SK-N-SH (cell line): ENCODE results near the gene DOCK4. TPM values are rescaled to one million over a fixed set of nuclear protein-coding genes. Genes with fewer than 3 reads are reported as not detected.

Experiments
- CTCF ChIA-PET: fragments of 300-600, 350-600 bp; formaldehyde crosslinking; extraction: SDS; loops from one replicate; lab custom pipeline; 2021; lab: Yijun Ruan, JAX
- POLR2A ChIA-PET: fragments of 350-600 bp; sonication (Branson Sonifier 250); formaldehyde crosslinking; extraction: SDS; loops from one replicate; lab custom pipeline; 2020; ENCODE audit warnings: antibody characterized with exemption, inconsistent platforms; lab: Yijun Ruan, JAX
- DNase-seq: peaks from one replicate; pipeline ENCODE4 v3.0.0; 2012
- H2AFZ ChIP-seq: fragments of 200-600 bp; sonication (generic); 2 replicates; pipeline ENCODE4 v1.8.1; 2016; ENCODE audit warnings: antibody characterized with exemption, mild to moderate bottlenecking, low read depth
- H3F3A ChIP-seq: fragments of 200-600 bp; sonication (generic); replicated peaks from 2 replicates; pipeline ENCODE3; 2016; ENCODE audit warnings: antibody characterized with exemption, mild to moderate bottlenecking; ENCODE audit not compliant: insufficient read depth
- H3K27ac ChIP-seq, 2 experiments: fragments of 200-500 bp in 1 of 2; fragments of 200-600 bp in 1 of 2; sonication (Bioruptor generic) in 1 of 2; sonication (generic), shearing (Covaris generic) in 1 of 2; 2 replicates each; pipeline versions ENCODE4 v1.5.1 to v1.6.1; 2014 to 2016; ENCODE audit warnings: low read depth in 2 of 2, inconsistent platforms in 1 of 2, low read length in 1 of 2, mild to moderate bottlenecking in 1 of 2, mixed read lengths in 1 of 2
- H3K27me3 ChIP-seq: fragments of 200-600 bp; sonication (generic), shearing (Covaris generic); 2 replicates; pipeline ENCODE4 v1.6.1; 2016; ENCODE audit warnings: mixed run types; ENCODE audit not compliant: insufficient read depth
- H3K36me3 ChIP-seq, 2 experiments: fragments of 200-500 bp in 1 of 2; fragments of 200-600 bp in 1 of 2; sonication (Bioruptor generic) in 1 of 2; sonication (generic) in 1 of 2; replicated peaks in 1 of 2; 2 replicates each; pipeline versions ENCODE3 to v1.5.1; 2014 to 2016; ENCODE audit warnings: low read length in 1 of 2, mild to moderate bottlenecking in 1 of 2; ENCODE audit not compliant: insufficient read depth in 2 of 2, control insufficient read depth in 1 of 2
- H3K4me1 ChIP-seq, 2 experiments: fragments of 200-500 bp in 1 of 2; fragments of 200-600 bp in 1 of 2; sonication (Bioruptor generic) in 1 of 2; sonication (generic), shearing (Covaris generic) in 1 of 2; 2 replicates each; pipeline versions ENCODE4 v1.5.1 to v1.6.1; 2014 to 2016; ENCODE audit warnings: low read depth in 1 of 2, low read length in 1 of 2, mixed run types in 1 of 2; ENCODE audit not compliant: insufficient read depth in 2 of 2, control insufficient read depth in 1 of 2
- H3K4me2 ChIP-seq: fragments of 200-600 bp; sonication (generic), shearing (Covaris generic); 2 replicates; pipeline ENCODE4 v1.6.1; 2017; ENCODE audit warnings: mixed run types
- H3K4me3 ChIP-seq, 2 experiments: fragments of 200-500 bp in 1 of 2; fragments of 200-600 bp in 1 of 2; sonication (Bioruptor generic) in 1 of 2; sonication (generic), shearing (Covaris generic) in 1 of 2; 2 replicates each; pipeline versions ENCODE4 v1.5.1 to v1.8.1; 2014 to 2016; ENCODE audit warnings: low read depth in 2 of 2, inconsistent platforms in 1 of 2, low read length in 1 of 2, mild to moderate bottlenecking in 1 of 2, mixed read lengths in 1 of 2, moderate library complexity in 1 of 2
- H3K79me2 ChIP-seq: fragments of 200-600 bp; sonication (generic); 2 replicates; pipeline ENCODE4 v1.8.1; 2017; ENCODE audit warnings: mild to moderate bottlenecking; ENCODE audit not compliant: insufficient read depth
- H3K9ac ChIP-seq: fragments of 200-600 bp; sonication (generic); 2 replicates; pipeline ENCODE4 v1.6.1; 2017; ENCODE audit warnings: mixed run types
- H3K9me2 ChIP-seq: fragments of 200-600 bp; sonication (generic); 2 replicates; pipeline ENCODE4 v1.6.1; 2017; ENCODE audit warnings: mixed run types
- H3K9me3 ChIP-seq: fragments of 200-600 bp; sonication (generic); 2 replicates; pipeline ENCODE4 v1.6.1; 2017; ENCODE audit warnings: mixed run types, mild to moderate bottlenecking, moderate library complexity
- H4K20me1 ChIP-seq: fragments of 200-600 bp; sonication (generic); 2 replicates; pipeline ENCODE4 v1.6.1; 2017; ENCODE audit warnings: mild to moderate bottlenecking, mixed run types; ENCODE audit not compliant: insufficient read depth
- CHD2 ChIP-seq: fragments of 150-350 bp; IDR thresholded peaks from 2 replicates; pipeline ENCODE4 v1.6.1; 2018; ENCODE audit warnings: low read length; ENCODE audit not compliant: partially characterized antibody
- EP300 ChIP-seq, 2 experiments: IDR thresholded peaks; 2 replicates each; pipeline versions ENCODE4 v1.4.0 to v1.6.1; 2012; ENCODE audit warnings: borderline replicate concordance in 1 of 2, low read depth in 1 of 2, low read length in 1 of 2
- FOSL2 ChIP-seq: IDR thresholded peaks from 2 replicates; pipeline ENCODE4 v1.4.0; 2012; ENCODE audit warnings: low read depth, mild to moderate bottlenecking, moderate library complexity, borderline replicate concordance
- GATA2 ChIP-seq: sonication (generic); formaldehyde crosslinking; IDR thresholded peaks from 2 replicates; pipeline ENCODE4 v1.5.0; 2020; ENCODE audit warnings: mild to moderate bottlenecking, missing genetic modification reagents
- NFIC ChIP-seq: IDR thresholded peaks from 2 replicates; pipeline ENCODE4 v1.4.0; 2012; ENCODE audit warnings: borderline replicate concordance
- SIN3A ChIP-seq: IDR thresholded peaks from 2 replicates; pipeline ENCODE4 v1.6.1; 2012; ENCODE audit warnings: low read depth, mild to moderate bottlenecking, low read length, moderate library complexity, borderline replicate concordance
- TCF12 ChIP-seq: IDR thresholded peaks from 2 replicates; pipeline ENCODE4 v1.4.0; 2012
- WGBS: methylation state at CpG from one replicate; pipeline ENCODE4 v1.1.6; 2017; ENCODE audit warnings: low lambda C conversion rate; 5-methylcytosine and 5-hydroxymethylcytosine counted together
- polyA plus RNA-seq, 3 experiments: library from polyadenylated mRNA; depleted of rRNA; stranded (reverse); fragments of >200 nt; gene quantifications; 2 replicates each; pipeline ENCODE4 v1.2.3, GENCODE V29; 2012
- TF ChIP-seq, protein P1 (sequence below): IDR thresholded peaks from 2 replicates; pipeline ENCODE4 v1.6.1; 2012; ENCODE audit warnings: mild to moderate bottlenecking, low read depth, low read length, moderate library complexity
- TF ChIP-seq, protein P2 (sequence below): IDR thresholded peaks from 2 replicates; pipeline ENCODE4; 2012

DOCK4 gene
- polyA plus RNA-seq, 1 of the 3 experiments (the other 2 are of a cell fraction): 8.5 TPM

DNA sequence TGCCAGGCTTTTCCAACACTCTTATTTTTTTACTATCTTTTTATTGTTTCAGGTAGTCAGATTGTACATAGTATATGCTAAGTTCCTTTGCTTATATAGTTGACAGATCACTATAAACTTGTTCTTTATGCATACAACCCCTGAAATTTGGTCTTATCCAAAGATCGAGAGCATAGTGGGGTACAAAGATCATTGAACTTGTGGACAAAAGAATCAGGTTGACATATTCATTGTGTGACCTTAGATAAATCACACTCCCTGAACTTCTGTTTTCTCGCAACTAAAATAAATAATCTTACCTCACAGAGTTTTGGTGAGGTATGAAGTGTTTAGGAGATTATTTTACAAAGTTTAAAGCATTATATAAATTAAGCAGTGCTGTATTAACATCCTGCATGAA lies 22.4 kb upstream of the DOCK4 start:
- H3K9me2 ChIP-seq: no peaks in the 10 kb centered on the region
- no peaks in the 10 kb centered on the region for H3K9me3 ChIP-seq
- POLR2A ChIA-PET: no interaction called here
- H3K9ac ChIP-seq: no peak overlapping the region
- H3K4me2 ChIP-seq: no peak overlapping the region
- H3K36me3 ChIP-seq: no peaks in the 10 kb centered on the region
- CTCF ChIA-PET: interaction anchor here (0.7 kb wide), 1 partner anchor 1223 kb away, joined by 3 read pairs; no protein-coding TSS in a partner anchor
- no peak overlapping the region for H3K27ac ChIP-seq
- WGBS: 97% methylated on average over 2 of the region's 2 CpGs
- TF ChIP-seq, protein P1, sequence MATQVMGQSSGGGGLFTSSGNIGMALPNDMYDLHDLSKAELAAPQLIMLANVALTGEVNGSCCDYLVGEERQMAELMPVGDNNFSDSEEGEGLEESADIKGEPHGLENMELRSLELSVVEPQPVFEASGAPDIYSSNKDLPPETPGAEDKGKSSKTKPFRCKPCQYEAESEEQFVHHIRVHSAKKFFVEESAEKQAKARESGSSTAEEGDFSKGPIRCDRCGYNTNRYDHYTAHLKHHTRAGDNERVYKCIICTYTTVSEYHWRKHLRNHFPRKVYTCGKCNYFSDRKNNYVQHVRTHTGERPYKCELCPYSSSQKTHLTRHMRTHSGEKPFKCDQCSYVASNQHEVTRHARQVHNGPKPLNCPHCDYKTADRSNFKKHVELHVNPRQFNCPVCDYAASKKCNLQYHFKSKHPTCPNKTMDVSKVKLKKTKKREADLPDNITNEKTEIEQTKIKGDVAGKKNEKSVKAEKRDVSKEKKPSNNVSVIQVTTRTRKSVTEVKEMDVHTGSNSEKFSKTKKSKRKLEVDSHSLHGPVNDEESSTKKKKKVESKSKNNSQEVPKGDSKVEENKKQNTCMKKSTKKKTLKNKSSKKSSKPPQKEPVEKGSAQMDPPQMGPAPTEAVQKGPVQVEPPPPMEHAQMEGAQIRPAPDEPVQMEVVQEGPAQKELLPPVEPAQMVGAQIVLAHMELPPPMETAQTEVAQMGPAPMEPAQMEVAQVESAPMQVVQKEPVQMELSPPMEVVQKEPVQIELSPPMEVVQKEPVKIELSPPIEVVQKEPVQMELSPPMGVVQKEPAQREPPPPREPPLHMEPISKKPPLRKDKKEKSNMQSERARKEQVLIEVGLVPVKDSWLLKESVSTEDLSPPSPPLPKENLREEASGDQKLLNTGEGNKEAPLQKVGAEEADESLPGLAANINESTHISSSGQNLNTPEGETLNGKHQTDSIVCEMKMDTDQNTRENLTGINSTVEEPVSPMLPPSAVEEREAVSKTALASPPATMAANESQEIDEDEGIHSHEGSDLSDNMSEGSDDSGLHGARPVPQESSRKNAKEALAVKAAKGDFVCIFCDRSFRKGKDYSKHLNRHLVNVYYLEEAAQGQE: no peak
- TF ChIP-seq EP300 (IDR thresholded peaks at IDR 0.05; ENCODE audit: borderline replicate concordance in 1 of 2, low read depth in 1 of 2, low read length in 1 of 2) (no peak), GATA2 (CRISPR knock-in tag) (no peak), FOSL2 (no peak), SIN3A (no peak)
- TF ChIP-seq, protein P2, sequence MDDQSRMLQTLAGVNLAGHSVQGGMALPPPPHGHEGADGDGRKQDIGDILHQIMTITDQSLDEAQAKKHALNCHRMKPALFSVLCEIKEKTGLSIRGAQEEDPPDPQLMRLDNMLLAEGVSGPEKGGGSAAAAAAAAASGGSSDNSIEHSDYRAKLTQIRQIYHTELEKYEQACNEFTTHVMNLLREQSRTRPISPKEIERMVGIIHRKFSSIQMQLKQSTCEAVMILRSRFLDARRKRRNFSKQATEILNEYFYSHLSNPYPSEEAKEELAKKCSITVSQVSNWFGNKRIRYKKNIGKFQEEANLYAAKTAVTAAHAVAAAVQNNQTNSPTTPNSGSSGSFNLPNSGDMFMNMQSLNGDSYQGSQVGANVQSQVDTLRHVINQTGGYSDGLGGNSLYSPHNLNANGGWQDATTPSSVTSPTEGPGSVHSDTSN: no peak
- DNase-seq: no peak
- no peaks in the 10 kb centered on the region for H3F3A ChIP-seq
- H3K27me3 ChIP-seq: no peaks in the 10 kb centered on the region
- H2AFZ ChIP-seq: no peak overlapping the region
- H4K20me1 ChIP-seq: 0 out of 2 replicates have a peak, but pooled peaks cover 5% of the 10 kb centered on the region
- peaks cover 4 to 14% of the 10 kb centered on the region in 2 experiments; a peak in 2 of 4 replicates for H3K4me1 ChIP-seq
- peaks cover 25% of the 10 kb centered on the region for H3K79me2 ChIP-seq
- H3K4me3 ChIP-seq: no peak overlapping the region

DNA sequence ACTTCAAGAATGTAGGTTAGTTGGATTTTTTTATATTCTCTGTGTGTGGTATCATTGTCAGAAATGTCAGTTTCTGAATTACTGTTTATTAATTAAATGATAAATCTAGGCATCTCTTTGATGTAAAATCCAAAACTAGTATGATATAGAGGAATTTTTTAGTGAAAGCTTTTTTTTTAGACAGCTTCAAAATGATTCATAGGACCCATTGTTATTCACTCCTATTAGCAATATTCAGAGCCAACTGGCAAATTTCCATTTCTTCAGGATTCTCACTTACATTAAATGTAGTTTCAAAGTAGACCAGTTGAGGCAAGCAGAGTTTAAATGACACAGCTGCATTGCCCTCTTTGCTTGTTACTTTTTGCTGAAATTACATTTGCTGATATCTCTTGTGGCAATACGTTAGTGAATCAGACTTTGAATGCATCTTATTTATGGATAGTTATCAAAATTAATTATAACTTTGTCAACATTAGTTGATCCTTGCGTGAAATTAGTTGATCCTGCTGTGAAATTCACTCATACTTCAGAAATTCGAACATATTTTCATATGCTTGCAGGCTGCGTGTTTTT lies 20.6 kb upstream of the DOCK4 start:
- H3K27me3 ChIP-seq: no peaks in the 10 kb centered on the region
- no peak overlapping the region for H3K27ac ChIP-seq
- no peaks in the 10 kb centered on the region for H3K9me2 ChIP-seq
- H4K20me1 ChIP-seq: 0 out of 2 replicates have a peak, but pooled peaks cover 5% of the 10 kb centered on the region
- H3K4me1 ChIP-seq: peaks cover 4 to 12% of the 10 kb centered on the region in 2 experiments; a peak in 2 of 4 replicates
- CTCF ChIA-PET: interaction anchor here (1.3 kb wide), 1 partner anchor 464 kb away, joined by 5 read pairs; no protein-coding TSS in a partner anchor
- no peak overlapping the region for H2AFZ ChIP-seq
- H3K9me3 ChIP-seq: no peaks in the 10 kb centered on the region
- no peak overlapping the region for H3K4me3 ChIP-seq
- H3F3A ChIP-seq: no peaks in the 10 kb centered on the region
- no peak for DNase-seq
- WGBS: 97% methylated on average over 4 of the region's 4 CpGs
- TF ChIP-seq, protein P2: peak; percentile 31; the same call in 1 of the 2 replicates
- TF ChIP-seq TCF12 (no peak), CHD2 (no peak), NFIC (peak; percentile 42; the same call in 1 of the 2 replicates)
- no peak overlapping the region for H3K4me2 ChIP-seq
- POLR2A ChIA-PET: no interaction called here
- H3K36me3 ChIP-seq: no peaks in the 10 kb centered on the region
- H3K9ac ChIP-seq: no peak overlapping the region
- H3K79me2 ChIP-seq: peaks cover 35% of the 10 kb centered on the region
